ENCODE data around the gene POT1.

DNA sequence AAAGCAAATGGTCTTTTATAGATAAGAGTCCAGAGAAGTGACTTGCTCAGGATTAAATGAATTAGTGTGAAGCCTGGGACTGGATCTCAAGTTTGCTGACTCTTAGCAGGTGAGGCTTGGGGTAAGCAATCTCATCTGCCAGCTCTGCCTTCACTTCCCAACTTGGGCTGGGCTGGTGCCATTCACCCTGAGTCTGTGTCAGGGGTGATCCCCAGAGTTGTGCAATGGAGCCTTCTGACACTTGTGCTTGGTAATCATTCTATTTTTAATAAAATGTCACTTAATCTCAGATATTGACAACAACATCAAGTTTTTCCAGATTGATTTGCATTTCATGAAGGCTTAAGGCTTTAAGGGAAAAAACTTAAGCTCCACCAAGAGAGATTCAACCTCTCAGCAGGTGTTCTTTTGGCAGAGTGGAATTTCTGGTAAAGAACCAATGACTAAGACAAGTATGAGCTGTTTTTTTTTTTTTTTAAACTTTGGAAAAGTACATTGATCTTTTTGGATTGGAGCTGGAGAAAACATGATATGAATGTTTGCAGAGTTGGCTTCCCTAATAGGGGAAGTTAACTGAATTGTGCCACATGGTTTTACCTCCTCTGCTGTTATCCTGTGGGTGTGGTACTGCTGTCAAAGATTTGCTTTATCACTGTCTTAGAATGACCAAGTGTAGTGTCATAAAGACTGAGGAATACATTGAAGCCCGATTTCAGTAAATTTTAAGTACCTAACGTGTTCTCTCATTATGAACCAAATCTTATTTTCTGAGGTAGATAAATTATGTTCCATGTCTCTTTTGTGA is 115.4 kb downstream of the POT1 start:
- TF ChIP-seq, protein P1, sequence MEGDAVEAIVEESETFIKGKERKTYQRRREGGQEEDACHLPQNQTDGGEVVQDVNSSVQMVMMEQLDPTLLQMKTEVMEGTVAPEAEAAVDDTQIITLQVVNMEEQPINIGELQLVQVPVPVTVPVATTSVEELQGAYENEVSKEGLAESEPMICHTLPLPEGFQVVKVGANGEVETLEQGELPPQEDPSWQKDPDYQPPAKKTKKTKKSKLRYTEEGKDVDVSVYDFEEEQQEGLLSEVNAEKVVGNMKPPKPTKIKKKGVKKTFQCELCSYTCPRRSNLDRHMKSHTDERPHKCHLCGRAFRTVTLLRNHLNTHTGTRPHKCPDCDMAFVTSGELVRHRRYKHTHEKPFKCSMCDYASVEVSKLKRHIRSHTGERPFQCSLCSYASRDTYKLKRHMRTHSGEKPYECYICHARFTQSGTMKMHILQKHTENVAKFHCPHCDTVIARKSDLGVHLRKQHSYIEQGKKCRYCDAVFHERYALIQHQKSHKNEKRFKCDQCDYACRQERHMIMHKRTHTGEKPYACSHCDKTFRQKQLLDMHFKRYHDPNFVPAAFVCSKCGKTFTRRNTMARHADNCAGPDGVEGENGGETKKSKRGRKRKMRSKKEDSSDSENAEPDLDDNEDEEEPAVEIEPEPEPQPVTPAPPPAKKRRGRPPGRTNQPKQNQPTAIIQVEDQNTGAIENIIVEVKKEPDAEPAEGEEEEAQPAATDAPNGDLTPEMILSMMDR (conservative IDR thresholded peaks at IDR 0.05 in 1 of 2, IDR thresholded peaks at IDR 0.05 in 1 of 2; ENCODE audit: extremely low read depth in 1 of 2, insufficient read depth in 1 of 2, low read depth in 1 of 2, low read length in 2 of 2), result no peak
- TF ChIP-seq EZH2 (IDR thresholded peaks at IDR 0.05; ENCODE audit: borderline replicate concordance, low read length), result no peak
